HepG2 (cell line): ENCODE results near the gene EGR4. TPM values are rescaled to one million over a fixed set of nuclear protein-coding genes. Genes with fewer than 3 reads are reported as not detected.

Experiments used
- ATAD3A ChIP-seq: sonication (generic); formaldehyde crosslinking; IDR thresholded peaks from 2 replicates; pipeline ENCODE4 v1.4.0; 2020; ENCODE audit warnings: missing genetic modification reagents
- FOXK1 ChIP-seq: sonication (generic); formaldehyde crosslinking; IDR thresholded peaks from 2 replicates; pipeline ENCODE4 v1.4.0; 2020; ENCODE audit warnings: low read depth, missing genetic modification reagents, borderline replicate concordance
- MNT ChIP-seq: fragments of 450-650 bp; IDR thresholded peaks from 2 replicates; pipeline ENCODE4 v1.6.1; 2016
- XRCC5 ChIP-seq: fragments of 200-400 bp; formaldehyde crosslinking; optimal IDR thresholded peaks from 2 replicates; pipeline ENCODE3; 2017; ENCODE audit warnings: mild to moderate bottlenecking, low read length
- ZBTB49 ChIP-seq: sonication (generic); formaldehyde crosslinking; IDR thresholded peaks from 2 replicates; pipeline ENCODE4 v1.4.0; 2020; ENCODE audit warnings: missing genetic modification reagents, borderline replicate concordance
- ZNF280D ChIP-seq: sonication (generic); formaldehyde crosslinking; IDR thresholded peaks from 2 replicates; pipeline ENCODE4 v1.5.1; 2020; ENCODE audit warnings: mild to moderate bottlenecking, missing genetic modification reagents
- ZNF350 ChIP-seq: sonication (generic); formaldehyde crosslinking; IDR thresholded peaks from 2 replicates; pipeline ENCODE4 v1.4.0; 2020; ENCODE audit warnings: mild to moderate bottlenecking, low read depth, missing genetic modification reagents, borderline replicate concordance
- ZNF441 ChIP-seq: sonication (generic); formaldehyde crosslinking; IDR thresholded peaks from 2 replicates; pipeline ENCODE4 v1.7.0; 2021; ENCODE audit warnings: missing genetic modification reagents, borderline replicate concordance
- ZNF552 ChIP-seq: sonication (generic); formaldehyde crosslinking; IDR thresholded peaks from 2 replicates; pipeline ENCODE4 v1.9.0; 2022; ENCODE audit warnings: missing genetic modification reagents, mild to moderate bottlenecking, borderline replicate concordance
- ZNF737 ChIP-seq: sonication (generic); formaldehyde crosslinking; IDR thresholded peaks from 2 replicates; pipeline ENCODE4 v1.5.0; 2020; ENCODE audit warnings: missing genetic modification reagents, mild to moderate bottlenecking, borderline replicate concordance
- ZNF781 ChIP-seq: sonication (generic); formaldehyde crosslinking; IDR thresholded peaks from 2 replicates; pipeline ENCODE4 v1.5.1; 2020; ENCODE audit warnings: borderline replicate concordance, mild to moderate bottlenecking, missing genetic modification reagents; ENCODE audit errors: not compliant biosample characterization
- ZNF83 ChIP-seq: sonication (generic); formaldehyde crosslinking; IDR thresholded peaks from 2 replicates; pipeline ENCODE4 v1.4.0; 2020; ENCODE audit warnings: missing genetic modification reagents, mild to moderate bottlenecking, borderline replicate concordance
- ZSCAN9 ChIP-seq: IDR thresholded peaks from 2 replicates; pipeline ENCODE4 v1.6.1; 2016; ENCODE audit warnings: borderline replicate concordance
- polyA plus RNA-seq, 8 experiments: library from polyadenylated mRNA; depleted of rRNA in 3 of 8; stranded (reverse) in 7 of 8; unstranded in 1 of 8; fragments of >200 nt; fragmentation: Illumina TruSeq in 4 of 8; extraction: Trizol in 4 of 8; gene quantifications; 2 replicates each; pipeline versions ENCODE4 v1.2.1 to v1.2.3, GENCODE V29; 2011 to 2016; ENCODE audit warnings: low read depth in 4 of 8, missing spikeins in 1 of 8, mixed read lengths in 1 of 8; ENCODE audit not compliant: insufficient read depth in 1 of 8
- total RNA-seq, 5 experiments: library from RNA; depleted of rRNA; stranded (reverse); fragments of >200 nt; fragmentation: Illumina TruSeq; extraction: Trizol; gene quantifications; 2 replicates each; pipeline ENCODE4 v1.2.3, GENCODE V29; 2016; ENCODE audit warnings: low read depth in 1 of 5
- TF ChIP-seq, protein P1 (sequence below): sonication (generic); formaldehyde crosslinking; IDR thresholded peaks from 2 replicates; pipeline ENCODE4 v1.4.0; 2020; ENCODE audit warnings: mild to moderate bottlenecking, missing genetic modification reagents
- TF ChIP-seq, protein P2 (sequence below): sonication (generic); formaldehyde crosslinking; conservative IDR thresholded peaks from 2 replicates; pipeline ENCODE4 v1.8.0; 2022; ENCODE audit warnings: low read depth, missing genetic modification reagents
- TF ChIP-seq, protein P3 (sequence below): sonication (generic); formaldehyde crosslinking; IDR thresholded peaks from 2 replicates; pipeline ENCODE4 v1.5.0; 2020; ENCODE audit warnings: mild to moderate bottlenecking, missing genetic modification reagents, moderate library complexity

Gene EGR4
- total and polyA plus RNA-seq, 2 of the 13 experiments (the other 11 are each of a cell fraction or from before 2014, with no cell fraction given): not detected

DNA sequence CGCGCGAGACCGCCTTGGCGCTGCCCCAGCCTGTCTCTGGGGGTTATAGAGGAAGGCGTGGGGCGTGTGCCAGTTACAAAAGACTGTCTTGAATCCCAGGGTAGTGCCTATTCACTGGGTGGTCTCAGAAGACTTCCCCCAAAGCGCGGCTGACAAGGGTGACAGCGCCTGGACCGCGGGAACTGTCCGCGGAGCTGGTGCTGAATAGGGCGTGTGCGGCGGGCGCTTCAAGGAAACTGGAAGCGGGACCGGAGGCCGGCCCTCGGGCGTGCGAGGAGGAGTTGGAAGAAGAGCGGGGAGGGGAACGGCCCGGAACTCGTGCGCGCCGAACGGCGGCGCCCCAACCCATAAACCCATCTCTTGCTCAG is 2.3 kb downstream of the EGR4 start (continued):
- TF ChIP-seq, protein P1, sequence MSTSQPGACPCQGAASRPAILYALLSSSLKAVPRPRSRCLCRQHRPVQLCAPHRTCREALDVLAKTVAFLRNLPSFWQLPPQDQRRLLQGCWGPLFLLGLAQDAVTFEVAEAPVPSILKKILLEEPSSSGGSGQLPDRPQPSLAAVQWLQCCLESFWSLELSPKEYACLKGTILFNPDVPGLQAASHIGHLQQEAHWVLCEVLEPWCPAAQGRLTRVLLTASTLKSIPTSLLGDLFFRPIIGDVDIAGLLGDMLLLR (CRISPR knock-in tag): peak; percentile 72; the same call in 1 of the 2 replicates
- TF ChIP-seq, protein P2, sequence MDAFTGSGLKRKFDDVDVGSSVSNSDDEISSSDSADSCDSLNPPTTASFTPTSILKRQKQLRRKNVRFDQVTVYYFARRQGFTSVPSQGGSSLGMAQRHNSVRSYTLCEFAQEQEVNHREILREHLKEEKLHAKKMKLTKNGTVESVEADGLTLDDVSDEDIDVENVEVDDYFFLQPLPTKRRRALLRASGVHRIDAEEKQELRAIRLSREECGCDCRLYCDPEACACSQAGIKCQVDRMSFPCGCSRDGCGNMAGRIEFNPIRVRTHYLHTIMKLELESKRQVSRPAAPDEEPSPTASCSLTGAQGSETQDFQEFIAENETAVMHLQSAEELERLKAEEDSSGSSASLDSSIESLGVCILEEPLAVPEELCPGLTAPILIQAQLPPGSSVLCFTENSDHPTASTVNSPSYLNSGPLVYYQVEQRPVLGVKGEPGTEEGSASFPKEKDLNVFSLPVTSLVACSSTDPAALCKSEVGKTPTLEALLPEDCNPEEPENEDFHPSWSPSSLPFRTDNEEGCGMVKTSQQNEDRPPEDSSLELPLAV (CRISPR knock-in tag): no peak
- TF ChIP-seq ZNF350 (0 out of 2 replicates have a peak, but pooled peaks have one; percentile 57), ZNF441 (CRISPR knock-in tag) (peak; percentile 87), ZNF83 (0 out of 2 replicates have a peak, but pooled peaks have one; percentile 33), ZBTB49 (CRISPR knock-in tag) (peak; percentile 90; the same call in 1 of the 2 replicates), ZNF552 (CRISPR knock-in tag) (no peak), ATAD3A (CRISPR knock-in tag) (peak; percentile 94), ZSCAN9 (peak; percentile 98), ZNF280D (0 out of 2 replicates have a peak, but pooled peaks have one; percentile 72), ZNF737 (CRISPR knock-in tag) (no peak), FOXK1 (CRISPR knock-in tag) (peak; percentile 40; the same call in 1 of the 2 replicates), MNT (no peak), XRCC5 (peak; percentile 77), ZNF781 (CRISPR knock-in tag) (peak; percentile 72)
- TF ChIP-seq, protein P3, sequence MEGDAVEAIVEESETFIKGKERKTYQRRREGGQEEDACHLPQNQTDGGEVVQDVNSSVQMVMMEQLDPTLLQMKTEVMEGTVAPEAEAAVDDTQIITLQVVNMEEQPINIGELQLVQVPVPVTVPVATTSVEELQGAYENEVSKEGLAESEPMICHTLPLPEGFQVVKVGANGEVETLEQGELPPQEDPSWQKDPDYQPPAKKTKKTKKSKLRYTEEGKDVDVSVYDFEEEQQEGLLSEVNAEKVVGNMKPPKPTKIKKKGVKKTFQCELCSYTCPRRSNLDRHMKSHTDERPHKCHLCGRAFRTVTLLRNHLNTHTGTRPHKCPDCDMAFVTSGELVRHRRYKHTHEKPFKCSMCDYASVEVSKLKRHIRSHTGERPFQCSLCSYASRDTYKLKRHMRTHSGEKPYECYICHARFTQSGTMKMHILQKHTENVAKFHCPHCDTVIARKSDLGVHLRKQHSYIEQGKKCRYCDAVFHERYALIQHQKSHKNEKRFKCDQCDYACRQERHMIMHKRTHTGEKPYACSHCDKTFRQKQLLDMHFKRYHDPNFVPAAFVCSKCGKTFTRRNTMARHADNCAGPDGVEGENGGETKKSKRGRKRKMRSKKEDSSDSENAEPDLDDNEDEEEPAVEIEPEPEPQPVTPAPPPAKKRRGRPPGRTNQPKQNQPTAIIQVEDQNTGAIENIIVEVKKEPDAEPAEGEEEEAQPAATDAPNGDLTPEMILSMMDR (CRISPR knock-in tag): peak; percentile 28; the same call in 1 of the 2 replicates
